Measurements from ENCODE around the gene RUNX1. TPM values are rescaled to one million over a fixed set of nuclear protein-coding genes. Genes with fewer than 3 reads are reported as not detected.

Gene RUNX1
- total and polyA plus RNA-seq, 10 of the 15 experiments (the other 5 are each of a cell fraction or from before 2014, with no cell fraction given) = 0.90 to 15.2 (median 4.1) TPM

DNA sequence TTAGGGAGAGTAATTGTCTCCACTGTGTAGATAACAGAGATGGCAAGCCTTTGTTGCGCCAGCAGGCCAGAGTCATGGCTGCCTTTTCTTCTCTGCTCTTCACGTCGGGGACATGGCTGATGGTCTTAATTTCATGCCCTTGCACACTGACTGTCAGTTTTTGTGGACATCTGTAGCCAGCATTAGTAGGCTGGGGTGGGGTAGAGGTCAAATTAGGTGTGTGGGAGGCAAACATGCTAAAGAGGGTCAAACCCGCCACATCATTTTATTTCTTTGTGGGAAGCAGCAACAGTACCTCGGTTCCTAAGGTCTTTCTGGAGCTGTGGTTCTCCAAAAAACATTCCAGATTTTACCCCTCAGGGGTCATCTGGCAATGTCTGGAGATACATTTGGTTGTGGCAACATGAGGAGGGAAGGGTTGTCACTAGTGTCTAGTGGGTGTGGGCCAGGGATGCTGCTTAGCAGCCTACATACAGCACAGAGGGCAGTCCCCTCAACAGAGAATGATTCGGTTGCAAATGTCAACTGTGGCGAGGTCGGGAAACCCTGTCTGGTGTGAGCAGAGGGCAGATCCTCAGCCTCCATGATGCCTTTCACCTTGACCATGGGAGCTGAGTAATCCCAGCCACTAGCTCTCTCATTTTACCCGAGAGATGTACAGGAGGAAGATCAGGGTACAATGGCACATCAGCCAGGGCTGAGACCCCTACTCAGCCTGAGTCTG is 14.7 kb downstream of the RUNX1 start:
- Histone ChIP-seq H2AFZ (ENCODE audit: control insufficient read depth, low read depth, low read length) (no peak overlapping the region), H3K9me3 (replicated peaks; ENCODE audit: control insufficient read depth, insufficient read depth, low read length) (no peaks in the 10 kb centered on the region; the same call in 2 of the 3 replicates), H3K27me3 (replicated peaks in 1 of 2; ENCODE audit: control insufficient read depth in 2 of 2, insufficient read depth in 2 of 2, low read length in 1 of 2) (peaks cover 0 to 4% of the 10 kb centered on the region in 2 experiments; a peak in 2 of 4 replicates), H3K4me1 (ENCODE audit: control insufficient read depth, insufficient read depth, low read length) (peaks cover 6% of the 10 kb centered on the region; the same call in 1 of the 2 replicates), H3K4me2 (ENCODE audit: control insufficient read depth, insufficient read depth) (no peak overlapping the region), H3K27ac (ENCODE audit: control insufficient read depth, insufficient read depth) (no peak overlapping the region), H3K36me3 (ENCODE audit: control insufficient read depth in 2 of 2, insufficient read depth in 2 of 2, low read length in 1 of 2) (no peaks in the 10 kb centered on the region), H3K79me2 (ENCODE audit: control insufficient read depth, insufficient read depth, low read length) (no peaks in the 10 kb centered on the region), H4K20me1 (ENCODE audit: control insufficient read depth, insufficient read depth) (no peaks in the 10 kb centered on the region), H3K9ac (ENCODE audit: control insufficient read depth, insufficient read depth, low read length) (no peak overlapping the region), H3K4me3 (no peak overlapping the region)
- ATAC-seq (no peak), FAIRE-seq (no peak), DNase-seq (ENCODE audit: low read depth, low spot score) (no peak)
- BruUV-seq (replicated peaks) = no TSS peak
- intact Hi-C loops (cut with micrococcal nuclease; ENCODE audit: unreplicated experiment) = no loop called here
- SMC1A ChIA-PET (ENCODE audit: uncharacterized antibody, unreplicated experiment) = no interaction called here
- RAD21 ChIA-PET (ENCODE audit: unreplicated experiment) = no interaction called here
- in situ Hi-C loops (cut with MboI) = no loop called here
- 52% methylated on average over 9 of the region's 9 CpGs for WGBS (ENCODE audit: insufficient coverage, insufficient replicate concordance, low lambda C conversion rate, missing lambda C conversion rate)
- CTCF ChIA-PET = no interaction called here
- POLR2A ChIA-PET = no interaction called here
- TF ChIP-seq SUZ12 (IDR thresholded peaks at IDR 0.05; ENCODE audit: unreplicated experiment) (no peak), IRF4 (IDR thresholded peaks at IDR 0.05; ENCODE audit: low read depth, low read length) (no peak), NFXL1 (IDR thresholded peaks at IDR 0.05; ENCODE audit: borderline replicate concordance) (no peak), CEBPB (IDR thresholded peaks at IDR 0.05; ENCODE audit: borderline replicate concordance in 1 of 2, low read depth in 2 of 2, low read length in 2 of 2) (no peak), NRF1 (conservative IDR thresholded peaks at IDR 0.05; ENCODE audit: low read depth, low read length) (no peak), ZZZ3 (IDR thresholded peaks at IDR 0.05; ENCODE audit: control insufficient read depth, insufficient read length, low read depth) (no peak), BACH1 (IDR thresholded peaks at IDR 0.05; ENCODE audit: borderline replicate concordance) (no peak), CBFB (IDR thresholded peaks at IDR 0.05; ENCODE audit: low read depth) (no peak), CBX5 (IDR thresholded peaks at IDR 0.05; ENCODE audit: low read depth) (no peak), SRF (IDR thresholded peaks at IDR 0.05; ENCODE audit: low read depth in 2 of 2, low read length in 2 of 2) (no peak), RCOR1 (conservative IDR thresholded peaks at IDR 0.05; ENCODE audit: low read depth, low read length) (no peak), TCF12 (IDR thresholded peaks at IDR 0.05; ENCODE audit: low read depth, low read length) (no peak), CHD2 (IDR thresholded peaks at IDR 0.05; ENCODE audit: borderline replicate concordance, low read depth, low read length) (no peak), PAX8 (IDR thresholded peaks at IDR 0.05) (no peak), RBBP5 (conservative IDR thresholded peaks at IDR 0.05) (no peak)
- TF ChIP-seq, protein P1, sequence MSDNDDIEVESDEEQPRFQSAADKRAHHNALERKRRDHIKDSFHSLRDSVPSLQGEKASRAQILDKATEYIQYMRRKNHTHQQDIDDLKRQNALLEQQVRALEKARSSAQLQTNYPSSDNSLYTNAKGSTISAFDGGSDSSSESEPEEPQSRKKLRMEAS (IDR thresholded peaks at IDR 0.05; ENCODE audit: low read depth, low read length) = no peak
- TF ChIP-seq, protein P2, sequence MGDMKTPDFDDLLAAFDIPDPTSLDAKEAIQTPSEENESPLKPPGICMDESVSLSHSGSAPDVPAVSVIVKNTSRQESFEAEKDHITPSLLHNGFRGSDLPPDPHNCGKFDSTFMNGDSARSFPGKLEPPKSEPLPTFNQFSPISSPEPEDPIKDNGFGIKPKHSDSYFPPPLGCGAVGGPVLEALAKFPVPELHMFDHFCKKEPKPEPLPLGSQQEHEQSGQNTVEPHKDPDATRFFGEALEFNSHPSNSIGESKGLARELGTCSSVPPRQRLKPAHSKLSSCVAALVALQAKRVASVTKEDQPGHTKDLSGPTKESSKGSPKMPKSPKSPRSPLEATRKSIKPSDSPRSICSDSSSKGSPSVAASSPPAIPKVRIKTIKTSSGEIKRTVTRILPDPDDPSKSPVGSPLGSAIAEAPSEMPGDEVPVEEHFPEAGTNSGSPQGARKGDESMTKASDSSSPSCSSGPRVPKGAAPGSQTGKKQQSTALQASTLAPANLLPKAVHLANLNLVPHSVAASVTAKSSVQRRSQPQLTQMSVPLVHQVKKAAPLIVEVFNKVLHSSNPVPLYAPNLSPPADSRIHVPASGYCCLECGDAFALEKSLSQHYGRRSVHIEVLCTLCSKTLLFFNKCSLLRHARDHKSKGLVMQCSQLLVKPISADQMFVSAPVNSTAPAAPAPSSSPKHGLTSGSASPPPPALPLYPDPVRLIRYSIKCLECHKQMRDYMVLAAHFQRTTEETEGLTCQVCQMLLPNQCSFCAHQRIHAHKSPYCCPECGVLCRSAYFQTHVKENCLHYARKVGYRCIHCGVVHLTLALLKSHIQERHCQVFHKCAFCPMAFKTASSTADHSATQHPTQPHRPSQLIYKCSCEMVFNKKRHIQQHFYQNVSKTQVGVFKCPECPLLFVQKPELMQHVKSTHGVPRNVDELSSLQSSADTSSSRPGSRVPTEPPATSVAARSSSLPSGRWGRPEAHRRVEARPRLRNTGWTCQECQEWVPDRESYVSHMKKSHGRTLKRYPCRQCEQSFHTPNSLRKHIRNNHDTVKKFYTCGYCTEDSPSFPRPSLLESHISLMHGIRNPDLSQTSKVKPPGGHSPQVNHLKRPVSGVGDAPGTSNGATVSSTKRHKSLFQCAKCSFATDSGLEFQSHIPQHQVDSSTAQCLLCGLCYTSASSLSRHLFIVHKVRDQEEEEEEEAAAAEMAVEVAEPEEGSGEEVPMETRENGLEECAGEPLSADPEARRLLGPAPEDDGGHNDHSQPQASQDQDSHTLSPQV (IDR thresholded peaks at IDR 0.05) = no peak
- TF ChIP-seq, protein P3, sequence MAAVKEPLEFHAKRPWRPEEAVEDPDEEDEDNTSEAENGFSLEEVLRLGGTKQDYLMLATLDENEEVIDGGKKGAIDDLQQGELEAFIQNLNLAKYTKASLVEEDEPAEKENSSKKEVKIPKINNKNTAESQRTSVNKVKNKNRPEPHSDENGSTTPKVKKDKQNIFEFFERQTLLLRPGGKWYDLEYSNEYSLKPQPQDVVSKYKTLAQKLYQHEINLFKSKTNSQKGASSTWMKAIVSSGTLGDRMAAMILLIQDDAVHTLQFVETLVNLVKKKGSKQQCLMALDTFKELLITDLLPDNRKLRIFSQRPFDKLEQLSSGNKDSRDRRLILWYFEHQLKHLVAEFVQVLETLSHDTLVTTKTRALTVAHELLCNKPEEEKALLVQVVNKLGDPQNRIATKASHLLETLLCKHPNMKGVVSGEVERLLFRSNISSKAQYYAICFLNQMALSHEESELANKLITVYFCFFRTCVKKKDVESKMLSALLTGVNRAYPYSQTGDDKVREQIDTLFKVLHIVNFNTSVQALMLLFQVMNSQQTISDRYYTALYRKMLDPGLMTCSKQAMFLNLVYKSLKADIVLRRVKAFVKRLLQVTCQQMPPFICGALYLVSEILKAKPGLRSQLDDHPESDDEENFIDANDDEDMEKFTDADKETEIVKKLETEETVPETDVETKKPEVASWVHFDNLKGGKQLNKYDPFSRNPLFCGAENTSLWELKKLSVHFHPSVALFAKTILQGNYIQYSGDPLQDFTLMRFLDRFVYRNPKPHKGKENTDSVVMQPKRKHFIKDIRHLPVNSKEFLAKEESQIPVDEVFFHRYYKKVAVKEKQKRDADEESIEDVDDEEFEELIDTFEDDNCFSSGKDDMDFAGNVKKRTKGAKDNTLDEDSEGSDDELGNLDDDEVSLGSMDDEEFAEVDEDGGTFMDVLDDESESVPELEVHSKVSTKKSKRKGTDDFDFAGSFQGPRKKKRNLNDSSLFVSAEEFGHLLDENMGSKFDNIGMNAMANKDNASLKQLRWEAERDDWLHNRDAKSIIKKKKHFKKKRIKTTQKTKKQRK (IDR thresholded peaks at IDR 0.05; ENCODE audit: low read depth, low read length) = no peak

All from GM12878 (cell line).